IMR-90 (cell line): ENCODE results near the gene BCAS4. TPM values are rescaled to one million over a fixed set of nuclear protein-coding genes. Genes with fewer than 3 reads are reported as not detected.

Experiments used
- ATAC-seq: fragments of 200-7000 bp; cut with Tn5 transposase; 2 replicates; pipeline ENCODE4 v1.9.1; 2020; ENCODE audit warnings: low read depth, mild to moderate bottlenecking, moderate library complexity
- BruUV-seq: library from RNA; stranded (reverse); fragments of 400-500 nt; replicated peaks from 2 replicates; lab custom pipeline; 2021; lab: Mats Ljungman, UMichigan
- CTCF ChIA-PET: fragments of 300-600 bp; formaldehyde crosslinking; extraction: SDS; loops from one replicate; lab custom pipeline; 2021; ENCODE audit warnings: antibody characterized with exemption; lab: Yijun Ruan, JAX
- POLR2A ChIA-PET: fragments of 300-600 bp; sonication (Branson Sonifier 250); formaldehyde crosslinking; loops from one replicate; lab custom pipeline; 2022; ENCODE audit warnings: antibody characterized with exemption; ENCODE audit not compliant: unreplicated experiment; lab: Charles Lee
- DNase-seq: peaks from one replicate; pipeline ENCODE4 v3.0.0; 2013
- H2AFZ ChIP-seq: replicated peaks from 2 replicates; pipeline ENCODE3; 2013; ENCODE audit warnings: low read length, mild to moderate bottlenecking; ENCODE audit not compliant: poor library complexity
- H2AK5ac ChIP-seq: 2 replicates; pipeline ENCODE4 v1.6.1; 2013; ENCODE audit warnings: low read depth, low read length, inconsistent platforms
- H2AK9ac ChIP-seq: replicated peaks from 2 replicates; pipeline ENCODE3; 2013; ENCODE audit warnings: mild to moderate bottlenecking, low read depth, low read length, moderate library complexity; ENCODE audit not compliant: poor library complexity
- H2BK120ac ChIP-seq: 2 replicates; pipeline ENCODE4 v1.6.1; 2013; ENCODE audit warnings: low read depth, low read length, inconsistent platforms
- H2BK15ac ChIP-seq: 3 replicates; pipeline ENCODE4 v1.6.1; 2013; ENCODE audit warnings: low read depth, low read length, inconsistent platforms
- H2BK20ac ChIP-seq: 2 replicates; pipeline ENCODE4 v1.6.1; 2013; ENCODE audit warnings: low read depth, mild to moderate bottlenecking, inconsistent platforms, low read length, moderate library complexity
- H2BK5ac ChIP-seq: 2 replicates; pipeline ENCODE4 v1.6.1; 2013; ENCODE audit warnings: mild to moderate bottlenecking, low read depth, low read length, inconsistent platforms; ENCODE audit not compliant: poor library complexity, severe bottlenecking
- H3K14ac ChIP-seq: replicated peaks from 2 replicates; pipeline ENCODE4 v1.6.1; 2013; ENCODE audit warnings: low read depth, low read length, inconsistent platforms
- H3K18ac ChIP-seq: 2 replicates; pipeline ENCODE4 v1.6.1; 2013; ENCODE audit warnings: low read depth, low read length, control low read depth
- H3K23ac ChIP-seq: 2 replicates; pipeline ENCODE4 v1.6.1; 2013; ENCODE audit warnings: low read depth, low read length, inconsistent platforms
- H3K27ac ChIP-seq: 2 replicates; pipeline ENCODE4 v1.5.1; 2013; ENCODE audit warnings: mild to moderate bottlenecking, control low read depth, low read length; ENCODE audit not compliant: insufficient read depth
- H3K27me3 ChIP-seq: 2 replicates; pipeline ENCODE4 v1.6.1; 2013; ENCODE audit warnings: low read length; ENCODE audit not compliant: control insufficient read depth, insufficient read depth
- H3K36me3 ChIP-seq: 2 replicates; pipeline ENCODE4 v1.6.1; 2013; ENCODE audit warnings: low read length, mixed read lengths; ENCODE audit not compliant: control insufficient read depth, insufficient read depth
- H3K4ac ChIP-seq: 2 replicates; pipeline ENCODE4 v1.6.1; 2013; ENCODE audit warnings: low read depth, low read length, inconsistent platforms
- H3K4me1 ChIP-seq: 2 replicates; pipeline ENCODE4 v1.6.1; 2013; ENCODE audit warnings: low read length, mixed read lengths; ENCODE audit not compliant: control insufficient read depth, insufficient read depth
- H3K4me2 ChIP-seq: 2 replicates; pipeline ENCODE4 v1.6.1; 2013; ENCODE audit warnings: low read depth, mild to moderate bottlenecking, control low read depth, low read length, moderate library complexity
- H3K4me3 ChIP-seq: 2 replicates; pipeline ENCODE4 v1.5.1; 2013; ENCODE audit warnings: low read depth, mild to moderate bottlenecking, control low read depth, low read length, moderate library complexity; ENCODE audit not compliant: insufficient read depth
- H3K56ac ChIP-seq: 2 replicates; pipeline ENCODE4 v1.6.1; 2013; ENCODE audit warnings: low read length, inconsistent platforms; ENCODE audit not compliant: insufficient read depth; ENCODE audit errors: extremely low read depth
- H3K79me1 ChIP-seq, 2 experiments: 2 replicates each; pipeline ENCODE4 v1.6.1; 2013; ENCODE audit warnings: low read length in 2 of 2, inconsistent platforms in 1 of 2, low read depth in 1 of 2
- H3K9ac ChIP-seq: 2 replicates; pipeline ENCODE4 v1.6.1; 2013; ENCODE audit warnings: low read depth, low read length, control low read depth
- H3K9me1 ChIP-seq: 2 replicates; pipeline ENCODE4 v1.6.1; 2013; ENCODE audit warnings: low read length, inconsistent platforms; ENCODE audit not compliant: insufficient read depth
- H3K9me3 ChIP-seq: 2 replicates; pipeline ENCODE4 v1.6.1; 2013; ENCODE audit warnings: low read length; ENCODE audit not compliant: control insufficient read depth, insufficient read depth
- H4K20me1 ChIP-seq: 2 replicates; pipeline ENCODE4 v1.6.1; 2013; ENCODE audit warnings: low read length, inconsistent platforms; ENCODE audit not compliant: insufficient read depth
- H4K5ac ChIP-seq: 2 replicates; pipeline ENCODE4 v1.6.1; 2013; ENCODE audit warnings: mild to moderate bottlenecking, low read depth, low read length, control low read depth
- H4K8ac ChIP-seq, 2 experiments: 2 replicates each; pipeline ENCODE4 v1.6.1; 2013; ENCODE audit warnings: low read depth in 2 of 2, low read length in 2 of 2, control low read depth in 1 of 2, inconsistent platforms in 1 of 2
- H4K91ac ChIP-seq: 2 replicates; pipeline ENCODE4 v1.6.1; 2013; ENCODE audit warnings: low read depth, low read length, inconsistent platforms; ENCODE audit not compliant: insufficient read depth
- CEBPB ChIP-seq: IDR thresholded peaks from 2 replicates; pipeline ENCODE4 v1.6.1; 2012; ENCODE audit warnings: low read depth, low read length, improper control_type of control experiment
- CHD1 ChIP-seq: IDR thresholded peaks from 2 replicates; pipeline ENCODE4 v1.6.1; 2012; ENCODE audit warnings: low read depth, low read length, improper control_type of control experiment
- CTCF ChIP-seq: conservative IDR thresholded peaks from 2 replicates; pipeline ENCODE4 v1.5.1; 2012; ENCODE audit warnings: mild to moderate bottlenecking, low read depth, low read length, improper control_type of control experiment
- MAZ ChIP-seq: IDR thresholded peaks from 2 replicates; pipeline ENCODE4 v1.6.1; 2012; ENCODE audit warnings: low read depth, mild to moderate bottlenecking, low read length, improper control_type of control experiment, moderate library complexity, borderline replicate concordance
- POLR2A ChIP-seq: IDR thresholded peaks from 2 replicates; pipeline ENCODE4 v1.6.1; 2012; ENCODE audit warnings: mild to moderate bottlenecking, low read depth, low read length
- SMC3 ChIP-seq: fragments of 150-350 bp; IDR thresholded peaks from 2 replicates; pipeline ENCODE4 v1.6.1; 2016; ENCODE audit warnings: low read depth, mild to moderate bottlenecking, antibody characterized with exemption, low read length, moderate library complexity
- WGBS, 2 experiments: methylation state at CpG; one replicate each; pipeline versions ENCODE4 v1.1.5 to v1.1.7; 2013; ENCODE audit warnings: missing lambda C conversion rate in 2 of 2; ENCODE audit not compliant: insufficient read length in 1 of 2; ENCODE audit errors: extremely low coverage in 2 of 2; 5-methylcytosine and 5-hydroxymethylcytosine counted together
- dilution Hi-C: fragments of 300-500 bp; cut with HindIII; formaldehyde crosslinking; loops from one replicate; pipeline ENCODE4 v1.14.3; 2018; ENCODE audit warnings: low sequenced_read_pairs; ENCODE audit not compliant: unreplicated experiment
- in situ Hi-C: fragments of 300-500 bp; cut with MboI; formaldehyde crosslinking; loops from 3 replicates; pipeline ENCODE4 v1.14.3; 2019; ENCODE audit warnings: low sequenced_read_pairs, inconsistent platforms, mixed read lengths
- intact Hi-C: fragments of 100-400 bp; cut with micrococcal nuclease; formaldehyde crosslinking; loops from 2 replicates; pipeline ENCODE4 v1.10.0; 2022
- polyA plus RNA-seq, 3 experiments: library from polyadenylated mRNA; depleted of rRNA; stranded (reverse); fragments of >200 nt; gene quantifications; 2 replicates each; pipeline ENCODE4 v1.2.3, GENCODE V29; 2012; ENCODE audit warnings: low replicate concordance in 1 of 3
- total RNA-seq: library from RNA; depleted of rRNA; stranded (reverse); fragments of >200 nt; gene quantifications from 2 replicates; pipeline ENCODE4 v1.2.3, GENCODE V29; 2012
- TF ChIP-seq, protein P1 (sequence below): fragments of 150-350 bp; IDR thresholded peaks from 2 replicates; pipeline ENCODE4 v1.6.1; 2016; ENCODE audit warnings: low read depth, mild to moderate bottlenecking, low read length, moderate library complexity, borderline replicate concordance

The BCAS4 gene
- total and polyA plus RNA-seq, 2 of the 4 experiments (the other 2 are of a cell fraction), result 42.7 to 47.5 TPM

GRCh38 chr20:50870561-50871161 is 75.8 kb downstream of the BCAS4 start:
- ChIA-PET POLR2A (no interaction called here), CTCF (interaction anchor here (1.4 kb wide), 1 partner anchor 76 kb away, joined by 4 read pairs; the partner anchor contains the start of gene BCAS4)
- in situ Hi-C loops (no loop called here), dilution Hi-C loops (no loop called here), intact Hi-C loops (no loop called here)
- Histone ChIP-seq H2AK5ac (0 out of 2 replicates have a peak overlapping the region, but pooled peaks have one; percentile 65), H2BK5ac (no peak overlapping the region), H3K14ac (peak overlapping the region; percentile 31; the same call in 1 of the 2 replicates), H2BK20ac (no peak overlapping the region), H2AK9ac (peak overlapping the region; percentile 3), H3K4ac (no peak overlapping the region), H3K18ac (peak overlapping the region; percentile 38; the same call in 1 of the 2 replicates), H3K4me3 (no peak overlapping the region), H3K56ac (no peak overlapping the region), H3K23ac (no peak overlapping the region), H3K27ac (peak overlapping the region; percentile 7; the same call in 1 of the 2 replicates), H3K9ac (no peak overlapping the region), H3K79me1 (peaks cover 0 to 19% of the 10 kb centered on the region in 2 experiments; a peak in 2 of 4 replicates), H4K5ac (no peak overlapping the region), H3K27me3 (no peaks in the 10 kb centered on the region), H3K4me1 (peaks cover 20% of the 10 kb centered on the region), H2BK120ac (no peak overlapping the region), H2AFZ (peak overlapping the region; percentile 71), H3K9me3 (no peaks in the 10 kb centered on the region), H2BK15ac (no peak overlapping the region; the same call in 2 of the 3 replicates), H4K20me1 (peaks cover 16% of the 10 kb centered on the region; the same call in 1 of the 2 replicates), H3K36me3 (no peaks in the 10 kb centered on the region), H4K8ac (peak overlapping the region in 1 of 2 experiments; percentile 60; a peak in 1 of 4 replicates), H3K9me1 (peaks cover 24% of the 10 kb centered on the region), H3K4me2 (peak overlapping the region; percentile 67), H4K91ac (peak overlapping the region; percentile 55; the same call in 1 of the 2 replicates)
- DNase-seq (peak; percentile 52), ATAC-seq (peak; percentile 79)
- no TSS peak for BruUV-seq
- WGBS, 2 experiments, result 31% methylated on average over 5 of the region's 19 CpGs; no CpG with 5 or more reads in 1 of the 2 experiments
- TF ChIP-seq MAZ (no peak), CHD1 (no peak), CEBPB (no peak), SMC3 (no peak), CTCF (no peak), POLR2A (no peak)
- TF ChIP-seq, protein P1, sequence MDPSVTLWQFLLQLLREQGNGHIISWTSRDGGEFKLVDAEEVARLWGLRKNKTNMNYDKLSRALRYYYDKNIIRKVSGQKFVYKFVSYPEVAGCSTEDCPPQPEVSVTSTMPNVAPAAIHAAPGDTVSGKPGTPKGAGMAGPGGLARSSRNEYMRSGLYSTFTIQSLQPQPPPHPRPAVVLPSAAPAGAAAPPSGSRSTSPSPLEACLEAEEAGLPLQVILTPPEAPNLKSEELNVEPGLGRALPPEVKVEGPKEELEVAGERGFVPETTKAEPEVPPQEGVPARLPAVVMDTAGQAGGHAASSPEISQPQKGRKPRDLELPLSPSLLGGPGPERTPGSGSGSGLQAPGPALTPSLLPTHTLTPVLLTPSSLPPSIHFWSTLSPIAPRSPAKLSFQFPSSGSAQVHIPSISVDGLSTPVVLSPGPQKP, result no peak
